ENCODE data around the gene KCNIP1.

The KCNIP1 gene

GRCh38 chr5:170630711-170631141 is 126.9 kb downstream of the KCNIP1 start:
- H3K9me3 ChIP-seq (ENCODE audit: insufficient read depth, low read length), result no peaks in the 10 kb centered on the region
- H3K79me2 ChIP-seq (ENCODE audit: insufficient read depth, low read length), result no peaks in the 10 kb centered on the region
- H4K20me1 ChIP-seq (ENCODE audit: low read depth, low read length), result no peaks in the 10 kb centered on the region
- no peak overlapping the region for H3K9ac ChIP-seq (ENCODE audit: low read length)
- TF ChIP-seq CTCF (IDR thresholded peaks at IDR 0.05; ENCODE audit: insufficient read depth, low read length, poor library complexity, severe bottlenecking), result no peak
- no peak for TF ChIP-seq EZH2phosphoT487 (conservative IDR thresholded peaks at IDR 0.05; ENCODE audit: low read length)
- H3K36me3 ChIP-seq (ENCODE audit: low read length), result no peaks in the 10 kb centered on the region
- H3K27ac ChIP-seq (ENCODE audit: low read depth, low read length), result no peak overlapping the region
- H3K9me2 ChIP-seq (replicated peaks; ENCODE audit: insufficient read depth, low read length), result no peaks in the 10 kb centered on the region
- no peak overlapping the region for H2AFZ ChIP-seq (ENCODE audit: low read depth, low read length, severe bottlenecking)
- H3F3A ChIP-seq (ENCODE audit: insufficient read depth), result no peaks in the 10 kb centered on the region
- H3K4me2 ChIP-seq (ENCODE audit: low read depth, low read length, poor library complexity, severe bottlenecking), result no peak overlapping the region
- H3K4me3 ChIP-seq (ENCODE audit: insufficient read depth, low read length, poor library complexity, severe bottlenecking), result no peak overlapping the region
- no peaks in the 10 kb centered on the region for H3K27me3 ChIP-seq (ENCODE audit: low read length)

GRCh38 chr5:170631466-170632195 is 127.8 kb downstream of the KCNIP1 start:
- no peak overlapping the region for H3K9ac ChIP-seq (ENCODE audit: low read length)
- H3K79me2 ChIP-seq (ENCODE audit: insufficient read depth, low read length), result no peaks in the 10 kb centered on the region
- no peak for TF ChIP-seq EZH2phosphoT487 (conservative IDR thresholded peaks at IDR 0.05; ENCODE audit: low read length)
- TF ChIP-seq CTCF (IDR thresholded peaks at IDR 0.05; ENCODE audit: insufficient read depth, low read length, poor library complexity, severe bottlenecking), result no peak
- H4K20me1 ChIP-seq (ENCODE audit: low read depth, low read length), result no peaks in the 10 kb centered on the region
- no peaks in the 10 kb centered on the region for H3F3A ChIP-seq (ENCODE audit: insufficient read depth)
- no peak overlapping the region for H2AFZ ChIP-seq (ENCODE audit: low read depth, low read length, severe bottlenecking)
- H3K9me2 ChIP-seq (replicated peaks; ENCODE audit: insufficient read depth, low read length), result no peaks in the 10 kb centered on the region
- H3K4me3 ChIP-seq (ENCODE audit: insufficient read depth, low read length, poor library complexity, severe bottlenecking), result no peak overlapping the region
- H3K9me3 ChIP-seq (ENCODE audit: insufficient read depth, low read length), result no peaks in the 10 kb centered on the region
- no peaks in the 10 kb centered on the region for H3K36me3 ChIP-seq (ENCODE audit: low read length)
- H3K27ac ChIP-seq (ENCODE audit: low read depth, low read length), result no peak overlapping the region
- H3K4me2 ChIP-seq (ENCODE audit: low read depth, low read length, poor library complexity, severe bottlenecking), result no peak overlapping the region
- H3K27me3 ChIP-seq (ENCODE audit: low read length), result no peaks in the 10 kb centered on the region

GRCh38 chr5:170632266-170632984 is 128.6 kb downstream of the KCNIP1 start:
- H3K36me3 ChIP-seq (ENCODE audit: low read length), result no peaks in the 10 kb centered on the region
- no peaks in the 10 kb centered on the region for H3K79me2 ChIP-seq (ENCODE audit: insufficient read depth, low read length)
- H3K27ac ChIP-seq (ENCODE audit: low read depth, low read length), result no peak overlapping the region
- no peaks in the 10 kb centered on the region for H3K9me2 ChIP-seq (replicated peaks; ENCODE audit: insufficient read depth, low read length)
- TF ChIP-seq EZH2phosphoT487 (conservative IDR thresholded peaks at IDR 0.05; ENCODE audit: low read length) (no peak), CTCF (IDR thresholded peaks at IDR 0.05; ENCODE audit: insufficient read depth, low read length, poor library complexity, severe bottlenecking) (no peak)
- no peaks in the 10 kb centered on the region for H3K9me3 ChIP-seq (ENCODE audit: insufficient read depth, low read length)
- H3K27me3 ChIP-seq (ENCODE audit: low read length), result no peaks in the 10 kb centered on the region
- no peak overlapping the region for H3K9ac ChIP-seq (ENCODE audit: low read length)
- no peak overlapping the region for H2AFZ ChIP-seq (ENCODE audit: low read depth, low read length, severe bottlenecking)
- H3K4me3 ChIP-seq (ENCODE audit: insufficient read depth, low read length, poor library complexity, severe bottlenecking), result no peak overlapping the region
- no peaks in the 10 kb centered on the region for H4K20me1 ChIP-seq (ENCODE audit: low read depth, low read length)
- no peak overlapping the region for H3K4me2 ChIP-seq (ENCODE audit: low read depth, low read length, poor library complexity, severe bottlenecking)
- H3F3A ChIP-seq (ENCODE audit: insufficient read depth), result no peaks in the 10 kb centered on the region

Measured in SU-DHL-6 (cell line).